K562 (cell line): Measurements from ENCODE around the gene ENKUR. TPM values are rescaled to one million over a fixed set of nuclear protein-coding genes. Genes with fewer than 3 reads are reported as not detected.
A peak's percentile ranks its signal among the peaks of the same experiment; 100 is the strongest.

ENCODE experiments used
- ATF1 ChIP-seq, 2 experiments: fragments of 450-650 bp in 1 of 2; IDR thresholded peaks; 2 replicates each; pipeline ENCODE4 v1.6.1; 2016; ENCODE audit warnings: missing compliant biosample characterization in 1 of 2, missing genetic modification characterization in 1 of 2
- BCL6 ChIP-seq: fragments of 250-450 bp; sonication (Bioruptor Pico); IDR thresholded peaks from 2 replicates; pipeline ENCODE4 v1.4.0; 2020
- CREBBP ChIP-seq: IDR thresholded peaks from one replicate; pipeline ENCODE4 v1.6.1; 2012; ENCODE audit warnings: low read depth, mild to moderate bottlenecking, control low read depth, inconsistent platforms, low read length
- CSDE1 ChIP-seq, 2 experiments: fragments of 450-650 bp; IDR thresholded peaks; 2 replicates each; pipeline ENCODE4 v1.6.1; 2016; ENCODE audit warnings: mild to moderate bottlenecking in 1 of 2
- E2F3 ChIP-seq: fragments of 250-450 bp; sonication (Bioruptor Pico); IDR thresholded peaks from 2 replicates; pipeline ENCODE4 v1.4.0; 2020; ENCODE audit warnings: mild to moderate bottlenecking
- ELF4 ChIP-seq: fragments of 450-650 bp; formaldehyde crosslinking; IDR thresholded peaks from 2 replicates; pipeline ENCODE4 v1.4.0; 2022; ENCODE audit warnings: missing genetic modification characterization
- IRF2 ChIP-seq: sonication (generic); formaldehyde crosslinking; IDR thresholded peaks from 2 replicates; pipeline ENCODE4 v1.8.1; 2022; ENCODE audit warnings: mild to moderate bottlenecking, missing genetic modification reagents
- MYNN ChIP-seq, 2 experiments: sonication (generic); formaldehyde crosslinking in 1 of 2; IDR thresholded peaks; 2 replicates each; pipeline versions ENCODE4 v1.5.0 to v1.6.1; 2016 to 2020; ENCODE audit warnings: antibody characterized with exemption in 1 of 2, missing genetic modification reagents in 1 of 2
- NCOA6 ChIP-seq: fragments of 450-650 bp; IDR thresholded peaks from 2 replicates; pipeline ENCODE4 v1.6.1; 2017; ENCODE audit warnings: mild to moderate bottlenecking
- NFE2L1 ChIP-seq: fragments of 450-650 bp; IDR thresholded peaks from 2 replicates; pipeline ENCODE4 v1.6.1; 2016; ENCODE audit warnings: missing genetic modification characterization, low read depth, mild to moderate bottlenecking, missing compliant biosample characterization, moderate library complexity, borderline replicate concordance
- RAD21 ChIP-seq, 2 experiments: fragments of 250-450 bp in 1 of 2; fragments of 450-650 bp in 1 of 2; sonication (Bioruptor Pico) in 1 of 2; formaldehyde crosslinking in 1 of 2; IDR thresholded peaks in 1 of 2; conservative IDR thresholded peaks in 1 of 2; 2 replicates each; pipeline versions ENCODE4 v1.4.0 to v1.8.0; 2020 to 2022; ENCODE audit warnings: mild to moderate bottlenecking in 2 of 2, moderate library complexity in 1 of 2
- SIRT6 ChIP-seq: IDR thresholded peaks from one replicate; pipeline ENCODE4 v1.6.1; 2012; ENCODE audit warnings: low read depth, mild to moderate bottlenecking, control low read depth, inconsistent platforms, low read length, moderate library complexity
- SMARCB1 ChIP-seq: IDR thresholded peaks from 2 replicates; pipeline ENCODE4 v1.6.1; 2011; ENCODE audit warnings: improper control_type of control experiment, low read depth; ENCODE audit not compliant: insufficient read length
- STAT5B ChIP-seq: fragments of 250-450 bp; sonication (Bioruptor Pico); IDR thresholded peaks from 2 replicates; pipeline ENCODE4 v1.8.0; 2021; ENCODE audit warnings: mild to moderate bottlenecking, inconsistent platforms
- TARDBP ChIP-seq: fragments of 450-650 bp; IDR thresholded peaks from 2 replicates; pipeline ENCODE4 v1.6.1; 2016
- TBL1XR1 ChIP-seq, 2 experiments: IDR thresholded peaks; 2 replicates each; pipeline ENCODE4 v1.6.1; 2012; ENCODE audit warnings: improper control_type of control experiment in 2 of 2, low read length in 2 of 2, mild to moderate bottlenecking in 1 of 2
- TCFL5 ChIP-seq: fragments of 250-450 bp; sonication (Bioruptor Pico); conservative IDR thresholded peaks from 2 replicates; pipeline ENCODE4 v1.6.1; 2021; ENCODE audit warnings: mild to moderate bottlenecking, moderate library complexity, matching md5 sums
- ZBTB1 ChIP-seq: sonication (generic); formaldehyde crosslinking; IDR thresholded peaks from 2 replicates; pipeline ENCODE4 v1.8.1; 2023; ENCODE audit warnings: missing genetic modification reagents, low read depth, mild to moderate bottlenecking, borderline replicate concordance
- ZC3H11A ChIP-seq: IDR thresholded peaks from 2 replicates; pipeline ENCODE4 v1.6.1; 2012; ENCODE audit warnings: low read depth, low read length, improper control_type of control experiment
- ZFP1 ChIP-seq: fragments of 450-650 bp; formaldehyde crosslinking; IDR thresholded peaks from 2 replicates; pipeline ENCODE4 v1.4.0; 2020; ENCODE audit warnings: mild to moderate bottlenecking, mixed read lengths
- ZFX ChIP-seq: sonication (generic); formaldehyde crosslinking; IDR thresholded peaks from 2 replicates; pipeline ENCODE4 v1.8.0; 2022; ENCODE audit warnings: mild to moderate bottlenecking, missing genetic modification reagents, moderate library complexity
- ZNF354B ChIP-seq: fragments of 250-450 bp; sonication (Bioruptor Pico); IDR thresholded peaks from 2 replicates; pipeline ENCODE4 v1.4.0; 2020
- polyA plus RNA-seq, 8 experiments: library from polyadenylated mRNA; depleted of rRNA in 4 of 8; stranded (reverse) in 5 of 8; unstranded in 3 of 8; fragments of >200 nt; fragmentation: Nextera tagmentation in 2 of 8; fragmentation: Illumina TruSeq in 1 of 8; extraction: Ambion mirVana in 2 of 8; extraction: Trizol in 1 of 8; gene quantifications; 2 replicates each; pipeline versions ENCODE4 v1.2.1 to v1.2.3, GENCODE V29; 2011 to 2014; ENCODE audit warnings: inconsistent platforms in 1 of 8, missing spikeins in 1 of 8
- total RNA-seq, 7 experiments: library from RNA; depleted of rRNA in 6 of 7; stranded (reverse); fragments of >200 nt in 6 of 7; fragmentation: Illumina TruSeq in 2 of 7; extraction: Trizol in 2 of 7; gene quantifications; 2 replicates each; pipeline versions ENCODE4 v1.2.1 to v1.2.3, GENCODE V29; 2011 to 2021; ENCODE audit warnings: low replicate concordance in 1 of 7
- TF ChIP-seq, protein P1 (sequence below): sonication (generic); formaldehyde crosslinking; IDR thresholded peaks from 2 replicates; pipeline ENCODE4 v1.8.0; 2022; ENCODE audit warnings: mild to moderate bottlenecking, missing genetic modification reagents
- TF ChIP-seq, protein P2 (sequence below): fragments of 250-450 bp; sonication (Bioruptor Pico); IDR thresholded peaks from 2 replicates; pipeline ENCODE4 v1.4.0; 2020; ENCODE audit warnings: mild to moderate bottlenecking, moderate library complexity

ENKUR gene
- total and polyA plus RNA-seq, 9 of the 15 experiments (the other 6 are each of a cell fraction or from before 2014, with no cell fraction given): 0.06 to 0.46 (median 0.20) TPM

DNA sequence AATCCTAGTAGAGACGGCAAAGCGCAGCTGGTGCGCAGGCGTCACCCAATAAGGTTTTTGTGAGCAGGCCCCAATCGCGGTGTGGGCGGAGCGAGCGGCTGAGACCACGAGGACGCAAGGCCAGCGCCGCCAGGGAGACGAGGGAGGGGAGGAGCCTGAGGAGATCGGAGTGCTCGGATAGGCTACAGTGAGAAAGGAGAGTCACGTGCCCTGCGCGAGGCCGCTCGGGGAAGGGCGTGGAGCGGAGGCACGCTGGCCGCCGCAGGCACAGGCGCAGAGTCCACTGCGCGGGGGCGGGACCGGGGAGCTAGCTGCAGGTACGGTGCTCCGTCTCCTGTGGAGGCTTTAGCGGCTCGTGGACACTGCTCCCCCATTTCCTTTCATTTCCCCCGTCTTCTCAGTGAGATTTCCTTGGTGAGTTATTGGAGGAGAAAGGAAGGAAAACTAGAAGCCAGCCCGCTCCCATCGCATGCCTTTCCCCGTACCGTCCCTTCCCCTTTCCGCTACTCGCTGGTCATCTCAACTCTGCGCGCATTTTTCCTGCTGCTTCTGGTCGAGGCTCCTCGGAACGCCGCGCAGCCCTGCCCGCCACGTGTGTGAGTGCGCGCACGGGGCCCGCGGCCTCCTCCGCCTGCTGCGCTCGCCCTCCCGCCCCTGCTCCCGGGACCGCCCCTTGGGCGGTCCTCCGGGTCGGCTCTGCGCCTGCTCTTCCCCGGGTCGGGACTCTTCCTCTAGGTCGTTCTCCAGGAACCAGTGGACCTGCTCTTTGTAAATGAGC lies 607 bp upstream of the ENKUR start, which contains the start of gene THNSL1 (continued):
- TF ChIP-seq TBL1XR1 (IDR thresholded peaks at IDR 0.05; ENCODE audit: low read length in 2 of 2) (0 out of 4 replicates have a peak, but pooled peaks of 1 of the 2 experiments have one; percentile 18), ZBTB1 (CRISPR knock-in tag) (peak; percentile 91), E2F3 (peak; percentile 91), ELF4 (CRISPR knock-in tag) (no peak), MYNN (IDR thresholded peaks at IDR 0.05) (0 out of 2 replicates have a peak, but pooled peaks have one; percentile 11), MYNN (CRISPR knock-in tag; IDR thresholded peaks at IDR 0.05) (no peak), BCL6 (CRISPR knock-in tag) (no peak), TARDBP (no peak), CREBBP (no peak), NFE2L1 (tag) (no peak), TCFL5 (CRISPR knock-in tag) (no peak), RAD21 (CRISPR knock-in tag; conservative IDR thresholded peaks at IDR 0.05 in 1 of 2, IDR thresholded peaks at IDR 0.05 in 1 of 2) (no peak), SIRT6 (no peak), IRF2 (CRISPR knock-in tag) (no peak), ZNF354B (no peak), ZC3H11A (no peak), STAT5B (CRISPR knock-in tag) (no peak), ATF1 (CRISPR knock-in tag; IDR thresholded peaks at IDR 0.05) (no peak), ATF1 (tag; IDR thresholded peaks at IDR 0.05) (peak; percentile 78), SMARCB1 (no peak), NCOA6 (no peak; the same call in 1 of the 2 replicates), ZFX (CRISPR knock-in tag) (peak; percentile 96), CSDE1 (IDR thresholded peaks at IDR 0.05) (no peak), ZFP1 (CRISPR knock-in tag) (no peak)
- TF ChIP-seq, protein P1, sequence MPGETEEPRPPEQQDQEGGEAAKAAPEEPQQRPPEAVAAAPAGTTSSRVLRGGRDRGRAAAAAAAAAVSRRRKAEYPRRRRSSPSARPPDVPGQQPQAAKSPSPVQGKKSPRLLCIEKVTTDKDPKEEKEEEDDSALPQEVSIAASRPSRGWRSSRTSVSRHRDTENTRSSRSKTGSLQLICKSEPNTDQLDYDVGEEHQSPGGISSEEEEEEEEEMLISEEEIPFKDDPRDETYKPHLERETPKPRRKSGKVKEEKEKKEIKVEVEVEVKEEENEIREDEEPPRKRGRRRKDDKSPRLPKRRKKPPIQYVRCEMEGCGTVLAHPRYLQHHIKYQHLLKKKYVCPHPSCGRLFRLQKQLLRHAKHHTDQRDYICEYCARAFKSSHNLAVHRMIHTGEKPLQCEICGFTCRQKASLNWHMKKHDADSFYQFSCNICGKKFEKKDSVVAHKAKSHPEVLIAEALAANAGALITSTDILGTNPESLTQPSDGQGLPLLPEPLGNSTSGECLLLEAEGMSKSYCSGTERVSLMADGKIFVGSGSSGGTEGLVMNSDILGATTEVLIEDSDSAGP (CRISPR knock-in tag): 0 out of 2 replicates have a peak, but pooled peaks have one; percentile 19
- TF ChIP-seq, protein P2, sequence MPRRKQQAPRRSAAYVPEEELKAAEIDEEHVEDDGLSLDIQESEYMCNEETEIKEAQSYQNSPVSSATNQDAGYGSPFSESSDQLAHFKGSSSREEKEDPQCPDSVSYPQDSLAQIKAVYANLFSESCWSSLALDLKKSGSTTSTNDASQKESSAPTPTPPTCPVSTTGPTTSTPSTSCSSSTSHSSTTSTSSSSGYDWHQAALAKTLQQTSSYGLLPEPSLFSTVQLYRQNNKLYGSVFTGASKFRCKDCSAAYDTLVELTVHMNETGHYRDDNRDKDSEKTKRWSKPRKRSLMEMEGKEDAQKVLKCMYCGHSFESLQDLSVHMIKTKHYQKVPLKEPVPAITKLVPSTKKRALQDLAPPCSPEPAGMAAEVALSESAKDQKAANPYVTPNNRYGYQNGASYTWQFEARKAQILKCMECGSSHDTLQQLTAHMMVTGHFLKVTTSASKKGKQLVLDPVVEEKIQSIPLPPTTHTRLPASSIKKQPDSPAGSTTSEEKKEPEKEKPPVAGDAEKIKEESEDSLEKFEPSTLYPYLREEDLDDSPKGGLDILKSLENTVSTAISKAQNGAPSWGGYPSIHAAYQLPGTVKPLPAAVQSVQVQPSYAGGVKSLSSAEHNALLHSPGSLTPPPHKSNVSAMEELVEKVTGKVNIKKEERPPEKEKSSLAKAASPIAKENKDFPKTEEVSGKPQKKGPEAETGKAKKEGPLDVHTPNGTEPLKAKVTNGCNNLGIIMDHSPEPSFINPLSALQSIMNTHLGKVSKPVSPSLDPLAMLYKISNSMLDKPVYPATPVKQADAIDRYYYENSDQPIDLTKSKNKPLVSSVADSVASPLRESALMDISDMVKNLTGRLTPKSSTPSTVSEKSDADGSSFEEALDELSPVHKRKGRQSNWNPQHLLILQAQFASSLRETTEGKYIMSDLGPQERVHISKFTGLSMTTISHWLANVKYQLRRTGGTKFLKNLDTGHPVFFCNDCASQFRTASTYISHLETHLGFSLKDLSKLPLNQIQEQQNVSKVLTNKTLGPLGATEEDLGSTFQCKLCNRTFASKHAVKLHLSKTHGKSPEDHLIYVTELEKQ: no peak
